T follicular helper cell (primary cell): ENCODE results near the gene LTBP2.

Source experiments
- DNase-seq: peaks from one replicate; pipeline ENCODE4 v3.0.0-alpha.2; 2020; ENCODE audit warnings: low read depth

The LTBP2 gene

DNA sequence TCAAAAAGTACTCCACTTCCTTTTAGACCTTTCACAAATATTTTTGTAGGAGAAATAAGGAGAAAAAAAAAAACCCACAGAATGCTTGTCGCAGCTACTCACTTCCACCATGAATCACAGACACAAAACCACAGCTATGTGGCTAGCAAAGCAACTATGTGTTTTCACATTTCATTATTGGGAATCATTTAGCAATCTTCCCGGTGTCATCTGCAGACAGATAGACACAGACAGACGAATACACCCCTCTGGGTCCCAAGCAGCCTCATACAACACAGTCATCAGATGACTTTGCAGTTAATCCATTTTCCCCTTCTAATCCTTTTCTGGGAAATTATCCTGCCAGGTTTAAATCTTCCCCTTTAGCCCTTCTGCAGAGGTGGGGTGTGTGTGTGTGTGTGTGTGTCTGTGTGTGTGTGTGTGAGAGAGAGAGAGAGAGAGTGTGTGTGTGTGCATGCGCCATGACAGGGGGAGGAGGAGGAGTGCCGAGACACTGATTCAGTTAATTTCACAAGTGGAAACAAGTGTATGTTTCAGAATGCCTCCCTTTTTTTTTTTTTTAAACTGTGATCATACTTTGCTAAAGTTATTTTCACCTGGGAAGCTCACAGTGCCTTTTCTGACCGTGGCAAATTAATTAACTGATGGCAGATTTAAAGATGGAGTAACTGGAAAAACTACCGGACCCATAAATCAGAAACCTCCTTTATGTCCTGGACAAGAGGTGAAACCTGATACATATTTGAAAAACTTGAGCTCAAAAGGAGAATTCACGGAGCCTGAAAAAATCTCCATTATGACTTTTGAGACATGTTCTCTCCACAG lies 39.9 kb downstream of the LTBP2 start:
- no peak for DNase-seq

- no peak for DNase-seq
Measured at GRCh38 chr14:74571441-74571841, 40.6 kb downstream of the LTBP2 start.

- DNase-seq: no peak
Measured at GRCh38 chr14:74570696-74571095, 41.3 kb downstream of the LTBP2 start.

GRCh38 chr14:74569806-74570591 lies 42.0 kb downstream of the LTBP2 start:
- no peak for DNase-seq

GRCh38 chr14:74569387-74569786 lies 42.6 kb downstream of the LTBP2 start:
- DNase-seq: no peak

- DNase-seq: no peak
Measured at GRCh38 chr14:74568911-74569310, 43.1 kb downstream of the LTBP2 start.

- no peak for DNase-seq
Measured at GRCh38 chr14:74568380-74568649, 43.7 kb downstream of the LTBP2 start.

- no peak for DNase-seq
Measured at GRCh38 chr14:74567646-74568379, 44.2 kb downstream of the LTBP2 start.

GRCh38 chr14:74567219-74567618 lies 44.8 kb downstream of the LTBP2 start:
- no peak for DNase-seq

GRCh38 chr14:74566174-74567141 lies 45.6 kb downstream of the LTBP2 start:
- DNase-seq: no peak

GRCh38 chr14:74563586-74564159 lies 48.4 kb downstream of the LTBP2 start:
- DNase-seq: no peak

DNA sequence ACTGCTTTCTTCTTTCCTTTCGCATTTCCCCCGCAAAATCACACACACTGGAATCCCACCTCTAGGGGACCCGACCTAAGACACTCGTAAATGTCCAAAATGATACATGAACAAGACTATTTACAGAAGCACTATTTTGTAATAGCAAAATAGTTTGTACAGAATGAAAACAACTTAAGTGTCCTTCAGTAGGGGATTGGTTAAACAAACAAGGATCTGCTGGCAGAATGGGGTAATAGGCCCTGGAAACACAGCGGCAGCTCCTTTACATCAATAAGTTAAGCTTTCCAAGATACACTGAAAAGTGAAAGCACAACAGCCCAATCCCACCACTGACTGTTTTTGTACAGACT lies 48.8 kb downstream of the LTBP2 start:
- no peak for DNase-seq

DNA sequence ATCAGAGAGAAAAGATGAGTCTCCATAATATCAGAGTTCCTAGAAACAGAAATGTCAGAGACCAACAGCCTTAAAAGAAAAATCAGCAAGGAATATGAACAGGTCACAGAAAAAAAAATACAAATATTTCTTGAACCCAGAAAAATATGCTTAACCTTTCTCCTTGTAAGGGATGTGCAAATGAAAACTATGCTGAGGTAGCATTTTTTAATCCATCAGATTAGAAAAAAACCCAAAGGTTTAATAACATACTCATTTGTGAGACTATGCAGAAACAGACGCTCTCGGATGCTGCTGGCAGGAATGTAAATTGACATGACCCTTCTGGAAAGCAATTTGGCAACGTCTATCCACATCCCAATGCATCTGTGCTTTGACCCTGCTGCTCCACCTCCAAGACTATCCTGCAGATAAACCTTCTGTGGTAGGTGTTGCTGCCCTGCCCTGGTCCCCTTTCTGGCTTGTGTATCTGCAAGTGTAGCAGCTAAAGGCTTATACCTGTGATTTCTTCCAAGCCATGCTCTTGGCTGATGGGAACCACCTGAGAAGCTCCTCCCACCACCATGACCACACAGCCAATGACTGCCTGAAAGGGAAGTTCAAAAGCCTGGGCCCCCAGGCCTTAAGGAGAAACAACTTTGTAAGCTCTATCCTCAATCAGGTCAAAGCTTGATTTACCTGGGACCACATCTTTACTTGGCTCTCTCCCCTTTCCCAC lies 49.4 kb downstream of the LTBP2 start:
- no peak for DNase-seq

GRCh38 chr14:74558655-74559054 lies 53.4 kb downstream of the LTBP2 start:
- no peak for DNase-seq

DNA sequence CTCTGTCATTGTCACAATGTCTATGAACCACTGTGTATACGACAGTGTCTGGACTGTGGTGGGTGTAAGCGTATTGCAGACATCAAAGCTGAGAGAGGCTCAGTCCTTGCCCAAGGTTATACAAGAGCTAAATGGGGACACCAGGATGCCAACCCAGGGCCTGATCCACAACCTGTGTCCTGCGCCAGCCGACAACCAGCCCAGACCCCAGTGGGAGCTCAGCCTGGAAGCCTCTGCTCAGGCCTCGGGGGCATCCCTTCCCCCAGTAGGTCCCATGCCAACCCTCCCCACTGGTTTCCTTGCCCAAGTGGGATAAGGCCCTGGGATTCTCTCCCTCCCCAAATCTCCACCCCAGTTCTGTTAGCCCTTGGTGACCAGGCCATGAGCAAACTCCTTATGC lies 54.3 kb downstream of the LTBP2 start:
- no peak for DNase-seq

DNA sequence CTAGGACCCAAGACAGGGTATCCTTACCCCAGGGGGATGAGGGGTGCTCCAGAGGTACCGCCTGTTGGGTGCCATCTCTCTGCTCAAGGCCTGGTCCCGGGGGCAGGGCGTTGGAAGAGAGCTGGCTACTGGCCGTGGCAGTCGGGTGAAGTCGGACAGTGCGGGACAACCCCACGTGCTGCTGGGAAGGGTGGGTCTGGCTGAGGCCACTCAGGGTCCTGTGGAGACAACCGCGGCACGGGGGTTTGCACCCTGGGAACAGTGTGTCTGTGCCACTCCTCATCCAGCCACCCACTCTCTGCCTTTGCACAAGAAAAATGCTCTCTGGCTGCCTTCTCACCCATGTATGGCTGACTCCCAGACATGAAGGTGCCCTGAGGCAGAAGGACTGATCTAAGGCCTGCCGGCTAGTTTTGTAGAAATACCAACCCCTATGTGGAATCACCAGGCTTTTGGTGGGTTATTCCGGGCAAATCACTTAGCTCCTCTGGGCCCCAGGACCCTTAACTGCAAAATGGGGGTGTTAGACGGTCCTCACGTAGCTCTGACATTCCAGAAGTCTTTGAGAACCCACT lies 56.5 kb downstream of the LTBP2 start:
- DNase-seq: no peak

DNA sequence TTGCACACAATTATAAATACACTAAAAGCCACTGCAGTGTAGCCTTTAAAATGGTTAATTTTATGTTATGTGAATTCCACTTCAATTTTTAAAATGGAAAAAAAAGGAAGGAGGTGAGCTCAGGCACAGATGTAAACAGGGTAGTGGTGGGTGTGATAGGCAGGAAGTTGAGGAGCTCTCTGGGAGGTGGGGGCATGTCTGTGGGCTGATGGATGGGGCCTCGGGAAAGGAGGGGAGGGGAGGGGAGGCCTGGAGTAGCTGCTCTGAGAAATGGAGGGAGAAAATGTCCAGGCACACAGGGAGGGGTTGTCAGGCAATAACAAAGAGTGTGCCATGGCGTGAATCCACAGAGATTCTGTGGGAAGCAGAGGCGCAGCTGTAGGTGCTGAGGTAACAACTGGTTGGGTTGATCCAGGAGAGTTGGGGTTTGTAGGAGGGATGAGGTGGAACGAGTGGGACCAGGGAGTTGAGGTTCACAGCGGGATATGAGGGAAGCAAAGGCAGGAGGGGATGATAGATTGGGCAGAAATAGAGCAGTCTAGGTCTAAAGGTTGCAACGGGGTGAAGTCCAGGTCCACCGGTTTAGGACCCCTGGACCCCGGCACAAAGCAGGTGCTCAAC lies 57.2 kb downstream of the LTBP2 start:
- DNase-seq: no peak

DNA sequence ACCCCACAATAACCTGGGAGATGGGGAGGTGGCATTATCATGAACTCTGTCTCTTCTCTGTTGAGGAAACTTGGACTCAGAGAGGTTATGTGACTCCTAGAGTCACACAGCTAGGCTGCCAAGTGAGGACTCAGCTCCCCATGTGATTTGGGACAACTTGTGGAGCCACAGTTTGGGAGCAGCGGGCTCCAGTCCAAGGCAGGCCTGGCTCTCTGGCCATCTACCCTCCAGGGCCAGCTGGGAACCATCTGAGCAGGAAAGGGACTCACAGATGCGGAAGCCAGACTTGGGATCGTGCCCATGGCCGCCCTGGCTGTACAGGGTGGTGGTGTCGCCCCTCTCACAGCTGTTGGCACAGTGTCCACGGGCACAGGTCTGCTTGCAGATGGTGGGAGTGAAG lies 59.4 kb downstream of the LTBP2 start:
- DNase-seq: no peak

DNA sequence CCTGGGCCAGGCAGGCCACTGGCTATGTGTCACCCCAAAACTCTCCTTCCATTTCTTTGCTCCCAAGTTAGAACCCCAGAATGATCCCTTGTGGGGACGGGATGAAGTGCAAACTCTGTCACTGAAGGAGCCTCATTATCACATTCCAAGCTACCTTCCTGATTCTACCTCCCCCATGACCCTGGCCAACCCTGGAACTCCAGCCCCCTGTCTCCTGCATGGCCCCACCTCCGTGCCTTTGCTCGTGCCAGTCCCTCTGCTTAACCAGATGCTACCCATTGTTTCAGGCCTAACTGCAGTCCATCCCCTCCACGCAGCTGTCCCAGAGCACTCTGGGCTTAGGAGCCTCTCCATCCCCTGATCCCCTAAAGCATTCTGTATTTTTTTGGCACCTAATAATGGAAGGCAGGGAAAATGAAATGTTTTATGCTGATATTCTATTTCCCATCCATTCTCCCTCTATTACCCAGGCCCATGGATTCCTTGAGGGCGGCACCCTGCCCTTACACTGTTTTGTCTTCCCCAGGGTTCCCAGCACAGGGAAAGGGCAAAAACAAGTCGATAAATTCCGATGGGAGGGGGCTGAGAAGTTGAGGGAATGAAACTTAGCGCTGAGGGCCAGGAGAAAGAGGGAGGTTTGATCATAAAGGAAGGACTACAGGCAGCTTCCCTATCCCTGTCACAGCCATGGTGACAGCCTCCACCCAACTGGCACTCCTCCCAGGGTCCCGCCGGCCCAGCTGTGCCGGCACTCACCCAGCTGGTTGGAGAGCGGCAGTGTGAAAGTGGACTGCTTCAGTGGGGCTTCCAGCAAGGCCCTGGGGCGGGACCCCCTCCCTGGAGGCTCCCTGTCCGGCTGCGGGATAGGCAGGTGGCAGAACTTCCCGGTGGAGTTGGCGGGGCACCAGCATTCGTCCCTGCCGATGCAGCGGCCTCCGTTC lies 60.3 kb downstream of the LTBP2 start:
- no peak for DNase-seq
